ENCODE data around the gene ZNF160.

ZNF160 gene

GRCh38 chr19:53103234-53104203 is at the start of gene ZNF160 (continued):
- TF ChIP-seq BCL6B (tag by site-specific recombination; IDR thresholded peaks at IDR 0.05) = no peak
- no peak for TF ChIP-seq ZNF777 (tag by site-specific recombination; IDR thresholded peaks at IDR 0.05; ENCODE audit: borderline replicate concordance)
- no peak for TF ChIP-seq ZNF280D (tag by site-specific recombination; IDR thresholded peaks at IDR 0.05)
- no peak for TF ChIP-seq ZNF792 (tag by site-specific recombination; IDR thresholded peaks at IDR 0.05)
- TF ChIP-seq ZNF692 (tag by site-specific recombination; IDR thresholded peaks at IDR 0.05) = no peak
- no peak for TF ChIP-seq MZF1 (tag by site-specific recombination; IDR thresholded peaks at IDR 0.05; ENCODE audit: borderline replicate concordance)
- TF ChIP-seq ZNF324 (tag by site-specific recombination; IDR thresholded peaks at IDR 0.05) = no peak
- no peak for TF ChIP-seq ZSCAN23 (tag by site-specific recombination; IDR thresholded peaks at IDR 0.05)
- no peak for TF ChIP-seq SP7 (tag by site-specific recombination; IDR thresholded peaks at IDR 0.05)
- TF ChIP-seq ZNF350 (tag by site-specific recombination; IDR thresholded peaks at IDR 0.05) = no peak
- TF ChIP-seq KLF17 (tag by site-specific recombination; IDR thresholded peaks at IDR 0.05) = 0 out of 2 replicates have a peak, but pooled peaks have one; percentile 40
- no peak for TF ChIP-seq ZNF221 (tag by site-specific recombination; IDR thresholded peaks at IDR 0.05; ENCODE audit: borderline replicate concordance)
- peak; percentile 52; the same call in 1 of the 2 replicates for TF ChIP-seq ZEB2 (tag by site-specific recombination; IDR thresholded peaks at IDR 0.05)
- TF ChIP-seq FEZF1 (tag by site-specific recombination; IDR thresholded peaks at IDR 0.05) = no peak
- TF ChIP-seq ZBTB49 (tag by site-specific recombination; IDR thresholded peaks at IDR 0.05; ENCODE audit: low read depth) = no peak
- no peak for TF ChIP-seq ZNF548 (tag by site-specific recombination; IDR thresholded peaks at IDR 0.05)
- TF ChIP-seq PRDM4 (tag by site-specific recombination; IDR thresholded peaks at IDR 0.05) = no peak
- no peak for TF ChIP-seq GFI1B (tag by site-specific recombination; IDR thresholded peaks at IDR 0.05)
- TF ChIP-seq ZNF658 (tag by site-specific recombination; IDR thresholded peaks at IDR 0.05) = no peak
- no peak for TF ChIP-seq INSM2 (tag by site-specific recombination; IDR thresholded peaks at IDR 0.05)
- no peak for TF ChIP-seq OSR2 (tag by site-specific recombination; IDR thresholded peaks at IDR 0.05)
